Stomach smooth muscle (tissue), 2 donors: ENCODE results near the gene DENND10.
"Not testable (repeated sequence)": the region's sequence is repeated elsewhere in the genome, so short reads cannot be mapped to it uniquely, and the experiment has no call there.

Source experiments
- H3K27ac ChIP-seq: one replicate; pipeline ENCODE4 v1.7.0; 2013; ENCODE audit warnings: mild to moderate bottlenecking, low read length, inconsistent platforms
- H3K27me3 ChIP-seq, 2 donors: one replicate each; pipeline ENCODE4 v1.7.0; 2013; ENCODE audit warnings: low read length in 2 of 2; ENCODE audit not compliant: insufficient read depth in 2 of 2, control insufficient read depth in 1 of 2
- H3K36me3 ChIP-seq, 2 donors: one replicate each; pipeline ENCODE4 v1.7.0; 2013; ENCODE audit warnings: low read length in 2 of 2; ENCODE audit not compliant: control insufficient read depth in 2 of 2, insufficient read depth in 2 of 2
- H3K4me1 ChIP-seq: one replicate; pipeline ENCODE4 v1.7.0; 2013; ENCODE audit warnings: low read length; ENCODE audit not compliant: control insufficient read depth, insufficient read depth
- H3K4me3 ChIP-seq, 2 donors: one replicate each; pipeline ENCODE4 v1.7.0; 2013; ENCODE audit warnings: low read length in 2 of 2
- H3K9ac ChIP-seq, 2 donors: one replicate each; pipeline ENCODE4 v1.7.0; 2013; ENCODE audit warnings: low read length in 2 of 2, mild to moderate bottlenecking in 1 of 2
- H3K9me3 ChIP-seq, 2 donors: one replicate each; pipeline ENCODE4 v1.7.0; 2013; ENCODE audit warnings: low read length in 2 of 2; ENCODE audit not compliant: control insufficient read depth in 2 of 2
- donor health status: healthy.
- donor health status: Pancreatic carcinoma.

DENND10 gene

DNA sequence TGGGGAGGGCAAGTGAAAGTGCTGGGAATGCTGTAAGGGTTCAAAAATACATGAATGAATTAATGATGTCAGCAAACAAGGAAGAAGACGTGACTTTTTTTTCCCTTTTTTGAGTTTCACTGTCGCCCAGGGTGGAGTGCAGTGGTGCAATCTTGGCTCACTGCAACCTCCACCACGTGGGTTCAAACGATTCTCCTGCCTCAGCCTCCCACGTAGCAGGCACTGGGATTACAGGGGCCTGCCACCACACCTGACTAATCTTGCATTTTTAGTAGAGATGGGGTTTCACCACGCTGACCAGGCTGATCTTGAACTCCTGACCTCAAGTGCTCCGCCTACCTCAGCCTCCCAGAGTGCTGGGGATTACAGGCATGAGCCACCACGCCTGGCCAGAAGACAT is 30.0 kb downstream of the DENND10 start:
- no peaks in the 10 kb centered on the region for H3K9me3 ChIP-seq
- H3K27me3 ChIP-seq, result no peaks in the 10 kb centered on the region
- no peak overlapping the region for H3K9ac ChIP-seq
- no peak overlapping the region for H3K27ac ChIP-seq
- H3K4me1 ChIP-seq, result peaks cover 5% of the 10 kb centered on the region
- peaks cover 30 to 39% of the 10 kb centered on the region in 2 donors for H3K36me3 ChIP-seq
- H3K4me3 ChIP-seq, result no peak overlapping the region

DNA sequence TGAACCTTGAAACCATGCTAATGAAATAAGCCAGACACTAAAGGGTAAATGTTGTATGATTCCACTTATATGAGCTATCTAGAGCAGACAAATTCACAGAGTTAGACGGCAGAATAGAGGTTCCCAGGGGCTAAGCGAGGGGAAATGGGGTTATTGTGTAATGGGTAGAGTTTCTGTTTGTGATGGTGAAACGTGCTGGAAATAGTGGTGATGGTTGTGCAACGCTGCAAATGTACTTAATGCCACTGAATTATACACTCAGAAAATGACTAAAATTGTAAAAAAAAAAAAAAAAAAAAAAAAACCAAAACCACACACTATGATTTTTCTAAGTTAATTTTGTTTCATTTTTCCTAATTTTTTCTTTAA is 31.6 kb downstream of the DENND10 start:
- Histone ChIP-seq H3K27ac (no peak overlapping the region), H3K9ac (no peak overlapping the region), H3K36me3 (peaks cover 26 to 36% of the 10 kb centered on the region in 2 donors), H3K4me1 (peaks cover 5% of the 10 kb centered on the region), H3K4me3 (no peak overlapping the region), H3K9me3 (no peaks in the 10 kb centered on the region), H3K27me3 (no peaks in the 10 kb centered on the region)

DNA sequence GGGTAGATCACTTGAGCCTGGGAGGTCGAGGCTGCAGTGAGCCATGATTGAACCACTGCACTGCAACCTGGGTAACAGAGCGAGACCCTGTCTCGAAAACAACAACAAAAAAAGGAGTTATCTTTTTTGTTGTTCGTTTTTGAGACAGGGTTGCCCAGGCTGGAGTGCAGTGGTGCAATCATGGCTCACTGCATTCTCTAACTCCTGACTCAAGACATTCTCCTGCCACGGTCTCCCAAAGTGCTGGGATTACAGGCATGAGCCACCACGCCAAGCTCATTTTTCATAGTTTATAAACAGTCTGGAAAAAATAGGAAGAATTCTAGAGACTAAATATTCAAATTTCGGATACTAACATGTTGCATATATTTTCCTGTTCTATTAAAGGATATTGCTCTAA is 32.2 kb downstream of the DENND10 start:
- H3K36me3 ChIP-seq, result peaks cover 22 to 35% of the 10 kb centered on the region in 2 donors
- H3K9ac ChIP-seq, result no peak overlapping the region
- H3K27me3 ChIP-seq, result no peaks in the 10 kb centered on the region
- no peak overlapping the region for H3K27ac ChIP-seq
- no peak overlapping the region for H3K4me3 ChIP-seq
- no peaks in the 10 kb centered on the region for H3K9me3 ChIP-seq
- H3K4me1 ChIP-seq, result peaks cover 5% of the 10 kb centered on the region

DNA sequence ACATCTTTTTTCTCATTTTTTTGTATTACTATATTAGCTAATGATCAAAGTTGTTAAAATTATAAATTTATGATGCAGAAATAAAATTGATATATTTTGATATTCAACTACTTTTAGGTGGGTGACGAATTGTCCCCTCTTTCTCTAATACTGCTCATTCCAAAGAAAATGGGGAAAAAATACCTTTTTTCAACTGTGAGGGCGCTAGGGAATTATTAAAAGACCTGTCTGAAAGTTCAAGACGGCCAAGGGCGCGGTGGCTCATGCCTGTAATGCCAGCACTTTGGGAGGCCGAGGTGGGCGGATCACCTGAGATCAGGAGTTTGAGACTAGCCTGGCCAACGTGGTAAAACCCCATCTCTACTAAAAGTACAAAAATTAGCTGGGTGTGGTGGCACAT is 34.0 kb downstream of the DENND10 start:
- H3K27ac ChIP-seq, H3K4me3 ChIP-seq, H3K9ac ChIP-seq, H3K4me1 ChIP-seq, H3K27me3 ChIP-seq, H3K9me3 ChIP-seq: not testable (repeated sequence)
- peaks cover 19 to 27% of the 10 kb centered on the region in 2 donors for H3K36me3 ChIP-seq

DNA sequence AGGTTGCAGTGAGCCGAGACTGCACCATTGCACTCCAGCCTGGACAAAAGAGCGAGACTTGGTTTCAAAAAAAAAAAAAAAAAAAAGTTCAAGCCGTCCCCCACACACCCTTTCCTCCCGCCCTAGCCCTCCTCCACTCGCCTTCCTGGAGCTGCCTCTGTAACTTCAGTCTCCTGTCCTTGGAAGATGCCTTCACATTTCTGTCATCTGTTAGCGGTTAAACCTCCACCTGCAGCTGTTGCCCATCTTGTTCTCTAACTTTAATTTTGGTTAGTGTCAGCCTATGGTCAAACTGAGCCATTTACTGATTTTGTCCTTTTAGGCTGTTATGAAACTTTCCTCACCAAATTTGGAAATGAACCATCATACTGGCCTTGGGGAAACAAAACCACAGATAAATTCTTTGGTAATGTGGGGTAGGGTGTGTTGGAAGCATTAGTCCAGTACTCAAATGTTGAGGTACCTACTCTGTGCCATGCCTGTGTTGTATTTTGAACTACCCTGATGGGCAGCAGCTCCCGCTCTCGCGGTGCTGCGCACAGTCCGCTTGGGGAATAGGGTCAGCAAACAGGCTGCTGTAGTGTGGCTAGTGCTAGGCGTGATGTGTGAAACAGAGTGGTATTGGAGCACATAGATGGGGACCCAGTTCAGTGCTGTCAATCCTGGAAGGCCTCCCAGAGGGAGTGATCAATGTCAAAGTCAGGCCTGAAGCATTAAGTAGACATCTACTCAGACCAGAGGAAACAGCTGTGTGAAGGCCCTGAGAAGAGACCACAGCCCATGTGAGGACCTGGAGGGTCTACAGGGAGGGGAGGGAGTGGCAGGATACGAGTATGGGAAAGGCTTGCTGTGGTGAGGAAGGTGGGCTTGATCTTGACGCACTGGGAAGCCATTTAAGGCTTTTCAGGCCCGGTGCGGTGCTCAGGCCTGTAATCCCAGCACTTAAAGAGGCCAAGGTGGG is 34.7 kb downstream of the DENND10 start:
- Histone ChIP-seq H3K27me3 (no peaks in the 10 kb centered on the region), H3K27ac (no peak overlapping the region), H3K9ac (no peak overlapping the region), H3K4me3 (no peak overlapping the region), H3K4me1 (peaks cover 2% of the 10 kb centered on the region), H3K36me3 (peaks cover 13 to 19% of the 10 kb centered on the region in 2 donors), H3K9me3 (no peaks in the 10 kb centered on the region)

DNA sequence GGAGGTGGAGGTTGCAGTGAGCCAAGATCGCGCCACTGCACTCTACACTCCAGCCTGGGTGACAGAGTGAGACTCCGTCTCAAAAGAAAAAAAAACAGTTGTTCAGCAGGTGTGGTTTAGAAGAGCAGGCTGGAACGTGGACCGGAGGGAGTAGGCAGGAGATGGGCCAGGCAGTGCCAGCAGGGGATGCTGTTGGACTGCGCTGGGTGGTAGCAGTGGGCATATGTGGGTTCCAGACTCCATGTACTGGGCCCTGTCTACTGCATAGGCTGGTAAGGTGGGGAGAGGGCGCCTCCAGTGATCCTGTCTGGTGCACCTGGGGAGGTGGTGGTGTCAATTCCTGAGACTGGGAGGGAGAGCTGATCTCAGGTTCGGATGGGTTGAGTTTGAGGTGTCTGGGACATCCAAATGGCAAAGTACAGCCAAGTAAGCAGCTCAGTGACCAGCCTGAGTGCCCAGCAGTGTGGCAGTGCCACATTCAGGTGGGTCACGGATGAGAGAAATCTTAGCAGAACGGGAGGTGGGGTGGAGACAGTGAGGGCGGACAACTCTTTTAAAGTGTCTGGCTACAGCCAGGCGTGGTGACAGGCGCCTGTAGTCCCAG is 35.7 kb downstream of the DENND10 start:
- H3K9ac ChIP-seq, result no peak overlapping the region
- H3K4me3 ChIP-seq, result no peak overlapping the region

DNA sequence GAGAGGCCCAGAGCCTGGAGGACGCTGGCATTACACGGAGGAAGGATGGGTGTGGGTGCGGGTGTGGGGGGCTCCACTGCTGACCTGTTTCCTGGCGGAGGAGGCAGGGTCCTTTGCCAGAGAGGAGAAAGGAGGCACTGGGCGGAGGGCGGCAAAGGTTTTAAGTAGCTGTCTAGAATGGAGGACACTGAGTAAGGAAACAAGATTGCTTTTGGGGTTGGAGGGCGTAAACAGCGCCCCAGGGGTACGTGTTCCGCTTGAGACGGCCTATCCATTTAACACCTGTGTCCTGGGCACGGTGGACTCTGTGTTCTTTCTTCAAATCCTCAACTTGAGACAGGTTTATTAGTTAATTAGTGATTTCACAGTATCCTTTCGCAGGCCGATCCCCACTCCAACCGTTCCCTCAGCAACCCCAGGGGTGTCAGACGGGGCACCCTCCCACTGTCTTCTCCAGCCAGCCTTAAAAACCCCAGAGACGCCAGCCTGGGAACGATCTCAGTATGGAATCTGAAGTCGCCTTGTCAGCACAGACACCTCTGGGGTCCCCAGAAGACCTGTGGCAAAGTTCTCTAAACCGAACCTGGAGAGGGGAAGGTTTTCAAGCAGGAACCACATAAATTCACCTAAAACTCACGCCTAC is 36.8 kb downstream of the DENND10 start:
- Histone ChIP-seq H3K4me1 (no peaks in the 10 kb centered on the region), H3K27ac (no peak overlapping the region), H3K9me3 (no peaks in the 10 kb centered on the region), H3K4me3 (no peak overlapping the region), H3K36me3 (peaks cover 8 to 17% of the 10 kb centered on the region in 2 donors), H3K9ac (no peak overlapping the region), H3K27me3 (no peaks in the 10 kb centered on the region)

More for the DNA sequence above, 35.7 kb downstream of the DENND10 start:
- H3K4me1 ChIP-seq, result peaks cover 2% of the 10 kb centered on the region
- no peaks in the 10 kb centered on the region for H3K27me3 ChIP-seq
- no peak overlapping the region for H3K27ac ChIP-seq
- no peaks in the 10 kb centered on the region for H3K9me3 ChIP-seq
- peaks cover 8 to 17% of the 10 kb centered on the region in 2 donors for H3K36me3 ChIP-seq

DNA sequence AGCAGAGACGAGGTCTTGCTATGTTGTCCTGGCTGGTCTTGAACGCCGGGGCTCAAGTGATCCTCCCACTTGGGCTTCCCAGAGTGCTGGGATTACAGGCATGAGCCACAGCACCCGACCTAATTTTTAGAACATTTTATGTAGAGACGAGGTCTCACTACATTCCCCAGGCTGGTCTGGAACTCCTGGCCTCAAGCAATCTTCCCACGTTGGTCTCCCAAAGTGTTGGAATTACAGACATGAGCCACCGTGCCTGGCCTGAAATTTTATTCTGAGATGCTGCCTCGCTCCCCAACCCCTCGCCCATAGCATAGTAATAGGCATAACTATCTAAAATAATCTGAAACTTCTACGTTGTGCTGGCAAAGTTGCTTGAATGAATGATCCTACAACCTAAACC is 39.7 kb downstream of the DENND10 start:
- Histone ChIP-seq H3K27me3 (no peaks in the 10 kb centered on the region), H3K4me3 (no peak overlapping the region), H3K9me3 (no peaks in the 10 kb centered on the region), H3K4me1 (no peaks in the 10 kb centered on the region), H3K36me3 (peaks cover 15 to 34% of the 10 kb centered on the region in 2 donors), H3K27ac (no peak overlapping the region), H3K9ac (no peak overlapping the region)

DNA sequence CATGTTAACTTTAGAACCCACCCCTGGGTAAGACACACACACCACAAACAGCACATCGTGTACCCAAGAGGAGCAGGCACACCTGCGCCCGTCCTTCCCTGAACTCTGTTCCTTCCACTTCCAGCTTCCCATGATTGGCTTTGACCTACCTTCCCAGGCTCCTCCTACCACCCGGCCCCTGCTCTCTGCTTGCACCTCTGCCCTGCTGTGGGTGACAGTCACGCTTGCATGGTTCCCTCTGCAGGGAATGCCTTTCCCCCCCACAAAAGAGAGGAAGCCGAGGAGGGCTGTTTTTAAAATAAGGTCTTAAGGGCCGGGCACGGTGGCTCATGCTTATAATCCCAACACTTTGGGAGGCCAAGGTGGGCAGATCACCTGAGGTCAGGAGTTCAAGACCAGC is 45.2 kb downstream of the DENND10 start:
- Histone ChIP-seq H3K4me1 (no peaks in the 10 kb centered on the region), H3K36me3 (peaks cover 36 to 43% of the 10 kb centered on the region in 2 donors), H3K9ac (no peak overlapping the region), H3K4me3 (no peak overlapping the region), H3K27ac (no peak overlapping the region), H3K9me3 (no peaks in the 10 kb centered on the region), H3K27me3 (no peaks in the 10 kb centered on the region)

DNA sequence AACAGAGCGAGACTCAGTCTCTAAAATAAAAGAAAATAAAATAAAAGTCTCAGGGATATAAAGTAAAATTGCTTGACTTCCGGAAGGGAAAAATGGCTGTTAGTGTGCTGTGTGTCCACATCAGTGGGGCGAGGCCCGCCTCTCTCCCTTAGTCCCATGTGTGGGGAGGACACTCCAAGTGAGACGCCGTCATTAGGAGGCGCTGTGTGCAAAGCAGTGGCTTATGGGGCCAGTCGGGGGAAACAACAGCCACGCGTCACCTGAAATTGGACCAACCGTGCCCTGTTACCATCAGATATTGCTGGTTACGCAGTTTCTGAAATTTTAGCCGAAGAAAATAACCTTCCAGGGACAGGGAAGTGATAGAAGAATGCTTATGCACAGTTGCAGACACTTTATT is 45.8 kb downstream of the DENND10 start:
- Histone ChIP-seq H3K27me3 (no peaks in the 10 kb centered on the region), H3K4me1 (no peaks in the 10 kb centered on the region), H3K4me3 (no peak overlapping the region), H3K27ac (no peak overlapping the region), H3K9ac (no peak overlapping the region), H3K36me3 (peaks cover 40 to 47% of the 10 kb centered on the region in 2 donors), H3K9me3 (no peaks in the 10 kb centered on the region)
